Upper lobe of left lung (tissue), 4 donors: Measurements from ENCODE around the gene ANKRD36.
"Not testable (repeated sequence)": the region's sequence is repeated elsewhere in the genome, so short reads cannot be mapped to it uniquely, and the experiment has no call there.

Experiments used
- CTCF ChIP-seq, 6 experiments: fragments of 450-650 bp in 4 of 6; fragments of 200-600 bp in 2 of 6; sonication (generic) in 2 of 6; IDR thresholded peaks; one replicate each; pipeline ENCODE4 v1.5.1; 2016 to 2019; ENCODE audit warnings: antibody characterized with exemption in 6 of 6
- EP300 ChIP-seq, 4 donors: sonication (generic); formaldehyde crosslinking; IDR thresholded peaks; one replicate each; pipeline ENCODE4 v1.5.1; 2017; ENCODE audit warnings: antibody characterized with exemption in 4 of 4, control low read depth in 2 of 4
- POLR2A ChIP-seq, 4 donors: fragments of 450-650 bp; IDR thresholded peaks; one replicate each; pipeline ENCODE4 v1.5.1; 2016 to 2017; ENCODE audit warnings: antibody characterized with exemption in 4 of 4, mild to moderate bottlenecking in 2 of 4
- POLR2AphosphoS5 ChIP-seq, 2 donors: sonication (generic); formaldehyde crosslinking; IDR thresholded peaks; one replicate each; pipeline ENCODE4 v1.5.1; 2017; ENCODE audit warnings: antibody characterized with exemption in 2 of 2

DNA sequence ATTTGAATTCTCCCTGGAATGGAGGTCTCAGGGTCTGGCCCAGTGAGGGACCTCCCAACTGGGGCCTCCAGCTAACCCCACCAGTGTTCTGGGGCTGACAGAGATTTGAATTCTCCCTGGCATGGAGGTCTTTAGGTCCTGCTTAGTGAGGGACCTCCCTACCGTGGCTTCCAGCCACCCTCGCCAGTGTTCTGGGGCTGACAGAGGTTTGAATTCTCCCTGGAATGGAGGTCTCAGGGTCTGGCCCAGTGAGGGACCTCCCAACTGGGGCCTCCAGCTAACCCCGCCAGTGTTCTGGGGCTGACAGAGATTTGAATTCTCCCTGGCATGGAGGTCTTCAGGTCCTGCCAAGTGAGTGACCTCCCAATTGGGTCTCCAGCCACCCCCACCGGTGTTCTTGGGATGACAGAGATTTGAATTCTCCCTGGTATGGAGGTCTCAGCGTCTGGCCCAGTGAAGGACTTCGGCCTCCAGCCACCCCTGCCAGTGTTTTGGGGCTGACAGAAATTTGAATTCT is 155.2 kb downstream of the ANKRD36 start:
- TF ChIP-seq CTCF, EP300, POLR2AphosphoS5, POLR2A (IDR thresholded peaks at IDR 0.05): not testable (repeated sequence)
